ENCODE data around the gene NAB2. TPM values are rescaled to one million over a fixed set of nuclear protein-coding genes. Genes with fewer than 3 reads are reported as not detected.

NAB2 gene
- polyA plus RNA-seq, 3 donors, result 1.00 to 8.3 (median 2.7) TPM

- 88% methylated on average over 7 of the region's 7 CpGs for WGBS (ENCODE audit: insufficient coverage)
- H3K4me1 ChIP-seq (ENCODE audit: control insufficient read depth in 1 of 2, insufficient read depth in 2 of 2, low read length in 2 of 2), result peaks cover 37 to 74% of the 10 kb centered on the region in 2 donors
- H3K4me3 Mint-ChIP-seq, result no peak overlapping the region
- peak overlapping the region in 1 of 2 donors; percentile 59 for H3K27ac ChIP-seq (ENCODE audit: low read depth in 1 of 2, low read length in 2 of 2)
- peaks cover 46 to 59% of the 10 kb centered on the region in 2 donors for H3K36me3 ChIP-seq (replicated peaks in 1 of 2; ENCODE audit: control insufficient read depth in 1 of 2, insufficient read depth in 2 of 2, low read length in 2 of 2)
- H3K27ac Mint-ChIP-seq, result peak overlapping the region in 4 of 7 donors; percentile 17 to 79 (median 44)
- peaks cover 63% of the 10 kb centered on the region for H3K79me2 ChIP-seq (ENCODE audit: insufficient read depth, low read length)
- no peak overlapping the region for H2AFZ ChIP-seq (ENCODE audit: insufficient read depth, low read depth, low read length, poor library complexity, severe bottlenecking)
- H3K36me3 Mint-ChIP-seq, result peaks cover 45 to 61% of the 10 kb centered on the region in 2 donors
- H3K4me1 Mint-ChIP-seq, result peaks cover 63% of the 10 kb centered on the region
- H3K9me3 Mint-ChIP-seq, result peaks cover 0 to 2% (median 0%) of the 10 kb centered on the region in 7 donors
- H3K27me3 Mint-ChIP-seq (ENCODE audit: low read depth in 3 of 3), result peaks cover 0 to 5% (median 0%) of the 10 kb centered on the region in 3 donors
- H3K27me3 ChIP-seq (ENCODE audit: control insufficient read depth in 2 of 2, insufficient read depth in 2 of 2, low read length in 2 of 2), result no peaks in the 10 kb centered on the region
- no peak for TF ChIP-seq CTCF (IDR thresholded peaks at IDR 0.05)
- DNase-seq, result no peak
- H3K4me3 ChIP-seq (replicated peaks in 1 of 3; ENCODE audit: low read depth in 2 of 3, low read length in 3 of 3), result no peak overlapping the region
- H3K9me3 ChIP-seq (replicated peaks in 1 of 2; ENCODE audit: control insufficient read depth in 1 of 2, insufficient read depth in 1 of 2, low read length in 2 of 2), result no peaks in the 10 kb centered on the region
- peaks cover 77% of the 10 kb centered on the region for H4K20me1 ChIP-seq (ENCODE audit: insufficient read depth, low read length)
- intact Hi-C loops (cut with micrococcal nuclease), result no loop called here
- H3K9ac ChIP-seq (ENCODE audit: insufficient read depth, low read length, poor library complexity, severe bottlenecking), result no peak overlapping the region
- H3K4me2 ChIP-seq (replicated peaks; ENCODE audit: extremely low read depth, low read length, poor library complexity, severe bottlenecking), result no peak overlapping the region
These were observed 18.7 kb downstream of the NAB2 start for GRCh38 chr12:57107456-57108155.

DNA sequence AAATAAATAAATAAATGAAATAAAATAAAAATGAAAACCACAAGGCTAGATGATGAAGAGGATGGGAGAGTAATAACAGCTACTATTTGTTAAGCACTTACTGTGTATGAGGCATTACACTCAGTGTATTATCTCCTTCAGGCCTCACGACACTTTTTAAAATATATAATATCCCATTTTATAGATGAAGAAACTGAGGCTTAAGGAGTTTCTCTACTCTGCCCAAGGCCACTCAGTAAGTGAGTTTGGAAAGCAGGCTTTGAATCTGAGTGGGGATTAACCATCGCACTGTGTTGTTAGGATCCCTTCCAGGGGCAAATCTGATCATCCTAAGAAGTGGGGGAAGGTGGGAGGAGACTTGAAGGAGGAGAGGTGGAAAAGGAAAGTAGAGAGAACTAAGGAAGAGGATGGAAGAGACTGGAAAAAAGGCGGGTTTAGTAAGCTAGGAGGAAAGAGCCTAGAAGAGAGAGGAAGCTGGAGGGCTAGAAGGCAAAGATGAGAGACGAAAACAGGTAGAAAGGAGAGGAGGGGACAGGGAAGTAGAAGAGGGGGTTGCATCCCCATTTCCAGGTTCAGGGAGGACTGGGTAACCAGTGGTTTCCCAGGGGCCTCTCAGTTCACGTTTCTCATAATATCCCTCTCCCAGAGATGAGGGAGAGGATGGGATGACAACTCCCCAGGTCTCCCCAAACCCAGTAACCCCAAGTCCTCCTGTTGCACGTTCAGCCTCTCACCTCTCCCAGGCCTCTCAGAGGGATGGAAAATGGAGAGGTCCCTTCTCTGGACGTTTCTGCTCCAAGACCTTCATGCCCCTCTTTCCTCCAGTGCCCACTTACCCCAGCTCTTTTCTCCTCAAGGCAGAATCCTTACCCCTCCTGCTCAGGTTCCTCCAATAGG is 20.5 kb downstream of the NAB2 start:
- H3K9ac ChIP-seq (ENCODE audit: insufficient read depth, low read length, poor library complexity, severe bottlenecking), result peak overlapping the region; percentile 97
- Mint-ChIP-seq H3K4me3 (peak overlapping the region; percentile 98 to 99), H3K4me1 (peaks cover 65% of the 10 kb centered on the region)

More for the DNA sequence above, 20.5 kb downstream of the NAB2 start:
- H3K36me3 ChIP-seq (replicated peaks in 1 of 2; ENCODE audit: control insufficient read depth in 1 of 2, insufficient read depth in 2 of 2, low read length in 2 of 2), result peaks cover 40 to 43% of the 10 kb centered on the region in 2 donors
- peak overlapping the region; percentile 69 to 100 (median 75) for H3K4me3 ChIP-seq (replicated peaks in 1 of 3; ENCODE audit: low read depth in 2 of 3, low read length in 3 of 3)
- Mint-ChIP-seq H3K27me3 (ENCODE audit: low read depth in 3 of 3) (peaks cover 0 to 5% (median 0%) of the 10 kb centered on the region in 3 donors), H3K27ac (peak overlapping the region; percentile 95 to 100 (median 99)), H3K9me3 (no peaks in the 10 kb centered on the region), H3K36me3 (peaks cover 37 to 44% of the 10 kb centered on the region in 2 donors)
- H3K27me3 ChIP-seq (ENCODE audit: control insufficient read depth in 2 of 2, insufficient read depth in 2 of 2, low read length in 2 of 2), result no peaks in the 10 kb centered on the region
- peaks cover 59% of the 10 kb centered on the region for H4K20me1 ChIP-seq (ENCODE audit: insufficient read depth, low read length)
- no peaks in the 10 kb centered on the region for H3K9me3 ChIP-seq (replicated peaks in 1 of 2; ENCODE audit: control insufficient read depth in 1 of 2, insufficient read depth in 1 of 2, low read length in 2 of 2)
- TF ChIP-seq CTCF (IDR thresholded peaks at IDR 0.05), result no peak
- peak overlapping the region; percentile 95 for H3K4me2 ChIP-seq (replicated peaks; ENCODE audit: extremely low read depth, low read length, poor library complexity, severe bottlenecking)
- H3K79me2 ChIP-seq (ENCODE audit: insufficient read depth, low read length), result peaks cover 63% of the 10 kb centered on the region
- DNase-seq, result no peak
- WGBS (ENCODE audit: insufficient coverage), result 73% methylated on average over 3 of the region's 7 CpGs
- peak overlapping the region; percentile 100 for H3K27ac ChIP-seq (ENCODE audit: low read depth in 1 of 2, low read length in 2 of 2)
- no peak overlapping the region for H2AFZ ChIP-seq (ENCODE audit: insufficient read depth, low read depth, low read length, poor library complexity, severe bottlenecking)
- peaks cover 39 to 72% of the 10 kb centered on the region in 2 donors for H3K4me1 ChIP-seq (ENCODE audit: control insufficient read depth in 1 of 2, insufficient read depth in 2 of 2, low read length in 2 of 2)
- intact Hi-C loops (cut with micrococcal nuclease), result loop anchor here (5.0 kb wide), 2 partner anchors 32 to 37 kb away; partner anchors contain the start of gene NEMP1 (in 1 of the 2)
